ENCODE results near the gene FAM83F. TPM values are rescaled to one million over a fixed set of nuclear protein-coding genes. Genes with fewer than 3 reads are reported as not detected.
"Not testable (repeated sequence)": the region's sequence is repeated elsewhere in the genome, so short reads cannot be mapped to it uniquely, and the experiment has no call there.

FAM83F gene
- total RNA-seq, 1 donor from 2014 or later = not detected

- DNase-seq (ENCODE audit: low read depth in 2 of 2) = no peak
Observed at GRCh38 chr22:40014667-40015248, 20.0 kb downstream of the FAM83F start.

DNA sequence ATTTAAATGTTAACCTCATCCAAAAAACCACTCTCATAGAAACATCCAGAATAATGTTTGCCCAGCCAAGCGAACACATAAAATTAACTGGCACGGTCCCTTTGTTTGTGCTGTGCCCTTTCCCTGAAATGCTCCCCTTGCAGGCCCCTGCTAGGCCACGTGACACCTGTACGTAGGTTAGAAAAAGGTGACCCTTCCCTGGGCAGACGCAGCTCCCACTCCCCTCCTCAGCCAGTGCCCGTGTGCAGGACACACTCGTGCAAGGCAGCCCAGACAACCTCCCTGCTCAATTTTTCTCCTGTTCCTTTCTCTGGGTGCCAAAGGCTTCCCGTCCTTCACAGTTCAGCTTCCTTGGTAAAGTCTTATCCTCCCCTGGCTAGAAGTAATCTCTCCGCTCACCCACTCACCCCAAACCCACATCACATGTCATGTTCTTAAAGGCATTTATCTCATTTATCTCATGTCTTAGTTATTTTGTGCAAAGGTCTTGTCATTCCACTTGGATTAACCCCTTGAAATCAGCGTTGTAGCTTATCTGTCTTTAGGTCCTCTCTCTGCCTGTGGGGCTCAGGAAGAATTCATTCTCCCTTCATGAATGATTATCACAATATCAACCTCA lies 20.7 kb downstream of the FAM83F start:
- no peak for DNase-seq (ENCODE audit: low read depth in 2 of 2)

- no peak for DNase-seq (ENCODE audit: low read depth in 2 of 2)
Observed at GRCh38 chr22:40018051-40018450, 23.3 kb downstream of the FAM83F start.

DNA sequence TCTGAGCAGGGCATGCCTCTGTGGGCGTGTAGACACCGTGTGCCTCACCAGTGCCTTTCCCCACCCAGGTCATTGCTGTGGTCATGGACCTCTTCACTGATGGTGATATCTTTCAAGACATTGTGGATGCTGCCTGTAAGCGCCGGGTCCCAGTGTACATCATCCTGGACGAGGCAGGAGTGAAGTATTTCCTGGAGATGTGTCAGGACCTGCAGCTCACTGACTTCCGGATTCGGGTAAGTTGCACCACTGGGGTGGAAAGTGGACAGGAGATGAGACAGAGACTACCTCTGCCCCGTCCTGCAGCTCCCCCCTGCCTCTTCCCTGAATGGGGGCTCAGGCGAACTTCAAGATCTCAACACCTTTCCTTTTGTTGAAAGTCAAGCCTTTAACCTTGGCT lies 24.3 kb downstream of the FAM83F start:
- DNase-seq (ENCODE audit: low read depth in 2 of 2) = no peak

DNA sequence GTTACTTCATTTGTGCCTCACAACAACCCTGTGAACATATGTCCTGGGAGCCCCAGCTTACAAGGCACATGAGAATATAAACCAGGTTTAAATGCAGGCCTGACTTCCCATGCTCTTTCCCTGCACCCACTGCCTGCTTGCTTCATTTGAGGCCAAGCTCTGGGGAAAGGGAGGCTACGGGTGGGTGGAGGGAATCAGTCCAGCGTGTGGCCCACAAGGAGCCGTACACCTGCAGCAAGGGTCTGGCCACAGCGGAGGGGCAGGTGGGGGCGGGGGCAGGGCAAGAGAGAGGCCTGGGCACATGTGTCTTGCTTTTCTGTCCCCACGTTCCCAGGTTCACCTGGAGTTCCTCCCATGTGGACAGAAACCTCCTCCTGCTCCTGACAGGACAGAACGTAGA lies 26.2 kb downstream of the FAM83F start:
- no peak for DNase-seq (ENCODE audit: low read depth in 2 of 2)

DNA sequence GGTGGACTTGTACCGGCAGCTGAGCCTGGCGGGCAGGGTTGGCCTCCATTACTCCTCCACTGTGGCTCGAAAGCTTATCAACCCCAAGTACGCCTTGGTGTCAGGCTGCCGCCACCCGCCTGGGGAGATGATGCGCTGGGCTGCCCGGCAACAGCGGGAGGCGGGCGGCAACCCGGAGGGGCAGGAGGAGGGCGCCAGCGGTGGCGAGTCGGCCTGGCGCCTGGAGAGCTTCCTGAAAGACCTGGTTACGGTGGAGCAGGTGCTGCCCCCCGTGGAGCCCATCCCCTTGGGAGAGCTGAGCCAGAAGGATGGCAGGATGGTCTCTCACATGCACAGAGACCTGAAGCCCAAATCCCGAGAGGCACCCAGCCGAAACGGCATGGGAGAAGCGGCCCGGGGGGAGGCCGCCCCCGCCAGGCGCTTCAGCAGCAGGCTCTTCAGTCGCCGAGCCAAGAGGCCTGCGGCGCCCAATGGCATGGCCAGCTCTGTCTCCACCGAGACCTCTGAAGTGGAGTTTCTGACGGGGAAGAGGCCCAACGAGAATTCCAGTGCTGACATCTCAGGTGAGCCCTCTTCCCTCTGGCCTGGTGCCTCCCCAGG lies 26.7 kb downstream of the FAM83F start:
- DNase-seq (ENCODE audit: low read depth in 2 of 2) = no peak

GRCh38 chr22:40022536-40023240 lies 27.9 kb downstream of the FAM83F start:
- DNase-seq (ENCODE audit: low read depth in 2 of 2) = no peak

GRCh38 chr22:40023341-40023841 lies 28.6 kb downstream of the FAM83F start:
- no peak for DNase-seq (ENCODE audit: low read depth in 2 of 2)

- peak; percentile 59 to 68 for DNase-seq (ENCODE audit: low read depth in 2 of 2)
Observed at GRCh38 chr22:40024201-40025061, 29.7 kb downstream of the FAM83F start.

GRCh38 chr22:40025062-40025379 lies 30.3 kb downstream of the FAM83F start:
- DNase-seq (ENCODE audit: low read depth in 2 of 2) = not testable (repeated sequence)

DNA sequence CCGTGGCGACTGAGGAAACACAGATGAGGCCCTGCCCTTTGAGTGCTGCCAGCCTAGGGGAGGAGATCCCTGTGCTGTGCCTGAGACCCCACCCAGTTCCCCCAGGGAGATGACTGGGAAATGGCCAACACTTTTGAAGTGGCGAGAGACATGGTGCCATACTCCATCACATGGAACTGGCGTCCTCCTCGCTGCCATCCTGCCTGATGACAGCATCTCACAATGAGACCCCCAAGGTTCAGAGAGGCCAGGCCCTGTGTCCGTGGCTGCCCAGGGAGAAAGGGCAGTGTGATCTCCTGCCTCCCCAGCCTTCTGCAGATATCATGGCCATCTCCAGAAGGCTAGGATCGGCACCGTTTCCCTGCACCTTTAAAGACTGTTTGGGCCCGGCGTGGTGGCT lies 31.1 kb downstream of the FAM83F start:
- DNase-seq (ENCODE audit: low read depth in 2 of 2) = no peak

DNA sequence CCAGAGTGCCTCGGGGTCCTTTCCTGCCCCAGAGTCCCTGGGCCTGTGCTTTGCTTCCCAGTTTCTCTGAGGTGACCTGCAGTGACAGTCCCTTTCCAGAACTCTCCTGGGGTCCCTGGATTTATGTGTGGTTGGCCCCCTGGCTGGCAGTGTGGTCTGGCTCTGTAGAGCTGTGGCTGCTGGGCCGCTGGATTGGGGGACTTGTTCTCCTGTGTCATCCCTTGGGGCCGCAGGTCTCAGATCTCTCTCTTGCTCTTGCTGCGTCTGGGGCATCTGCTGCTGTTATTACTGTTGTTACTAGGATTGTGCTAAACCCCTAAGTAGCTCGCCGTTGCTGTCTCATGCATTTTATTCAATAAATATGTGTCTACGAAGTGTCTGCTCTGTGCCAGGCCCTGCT lies 31.9 kb downstream of the FAM83F start:
- DNase-seq (ENCODE audit: low read depth in 2 of 2) = no peak

DNA sequence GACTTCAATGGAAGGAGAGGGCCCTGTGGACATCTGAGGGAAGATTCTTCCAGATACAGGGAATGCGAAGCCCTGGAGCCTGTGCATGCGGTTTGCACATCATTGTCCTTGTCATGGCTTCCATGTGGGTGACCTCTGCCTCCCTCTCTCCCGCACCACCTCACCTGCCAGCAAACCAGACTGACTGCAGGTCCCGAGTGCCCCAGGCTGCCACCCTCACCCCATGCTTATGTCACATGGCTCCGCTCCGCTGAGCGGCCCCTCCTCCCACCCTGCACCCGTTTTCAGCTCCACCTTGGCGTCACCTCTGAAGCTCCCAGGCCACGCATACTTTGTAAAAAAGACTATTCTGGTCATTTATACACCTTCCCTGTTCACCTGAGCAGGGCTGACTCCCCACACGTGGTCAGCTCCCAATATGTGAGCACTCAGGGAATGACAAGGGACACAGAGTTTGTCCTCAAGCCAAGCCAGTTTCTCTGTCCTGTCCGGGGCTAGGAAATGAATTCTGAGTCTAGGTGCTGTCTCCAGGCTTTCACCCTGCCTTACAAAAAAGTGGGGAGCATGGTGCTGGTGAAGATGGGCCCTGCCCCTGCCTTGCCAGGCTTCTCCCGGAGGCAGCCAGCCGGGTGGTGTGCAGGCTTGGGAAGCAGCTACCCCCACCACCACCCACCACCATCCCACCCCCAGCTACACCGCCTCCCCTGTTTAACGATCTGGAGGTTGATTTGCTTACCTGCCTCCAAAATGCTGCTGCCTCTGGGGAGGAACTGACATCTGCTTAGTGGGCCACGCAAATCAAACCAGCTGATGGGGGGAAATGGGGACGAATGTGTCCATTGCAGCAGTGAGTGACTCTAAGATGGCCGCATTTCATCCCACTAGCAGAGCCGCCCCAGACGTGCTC lies 32.7 kb downstream of the FAM83F start:
- DNase-seq (ENCODE audit: low read depth in 2 of 2) = no peak

DNA sequence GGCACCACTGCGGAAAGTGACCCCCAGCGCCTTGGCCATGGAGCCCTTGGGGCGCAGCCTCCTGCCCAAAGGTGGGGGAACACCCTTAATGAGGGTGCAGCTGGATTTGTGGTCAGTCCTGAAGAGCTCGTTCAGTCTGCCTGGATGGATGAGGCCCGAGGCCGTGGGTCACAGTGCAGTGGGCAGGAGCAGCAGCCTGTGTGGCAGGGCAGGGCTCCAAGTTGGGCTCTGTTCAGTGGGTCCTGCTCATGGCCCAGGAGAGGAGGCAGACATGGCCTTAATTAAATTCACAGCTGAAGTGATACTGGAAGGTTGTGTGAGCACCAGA lies 33.3 kb downstream of the FAM83F start:
- DNase-seq (ENCODE audit: low read depth in 2 of 2) = no peak

DNA sequence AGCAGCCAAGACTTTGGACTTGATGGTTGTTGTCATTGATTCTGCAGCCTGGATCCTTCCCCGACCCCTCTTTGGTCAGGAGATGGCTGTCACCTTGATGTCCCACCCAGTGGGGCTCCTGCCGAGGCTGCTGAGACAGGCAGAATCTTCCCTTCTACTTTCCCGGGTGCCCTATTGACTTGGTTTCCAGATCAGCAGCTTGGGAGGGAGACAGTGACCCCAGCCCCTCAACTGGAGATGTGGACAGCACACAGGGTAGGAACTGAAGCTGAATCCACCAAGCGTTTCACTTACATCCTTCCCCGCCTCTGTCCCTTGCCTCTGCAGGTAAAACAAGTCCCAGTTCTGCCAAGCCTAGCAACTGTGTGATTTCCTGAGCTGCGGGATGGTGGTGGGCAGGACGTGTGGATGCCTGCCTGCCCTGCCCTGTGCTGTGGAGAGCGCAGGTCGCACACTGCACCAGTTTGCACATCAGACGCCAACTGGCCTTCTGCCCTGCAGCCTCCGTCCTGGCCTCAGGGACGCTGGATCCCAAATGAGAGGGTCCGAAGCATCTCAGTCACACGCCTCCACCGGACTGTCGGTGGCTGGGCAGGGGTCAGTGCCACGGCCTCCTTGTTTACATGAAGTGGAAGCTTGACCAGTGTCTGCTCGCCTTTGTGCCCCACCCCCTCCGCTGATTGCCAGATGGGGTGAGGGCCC lies 34.6 kb downstream of the FAM83F start:
- no peak for DNase-seq (ENCODE audit: low read depth in 2 of 2)

DNA sequence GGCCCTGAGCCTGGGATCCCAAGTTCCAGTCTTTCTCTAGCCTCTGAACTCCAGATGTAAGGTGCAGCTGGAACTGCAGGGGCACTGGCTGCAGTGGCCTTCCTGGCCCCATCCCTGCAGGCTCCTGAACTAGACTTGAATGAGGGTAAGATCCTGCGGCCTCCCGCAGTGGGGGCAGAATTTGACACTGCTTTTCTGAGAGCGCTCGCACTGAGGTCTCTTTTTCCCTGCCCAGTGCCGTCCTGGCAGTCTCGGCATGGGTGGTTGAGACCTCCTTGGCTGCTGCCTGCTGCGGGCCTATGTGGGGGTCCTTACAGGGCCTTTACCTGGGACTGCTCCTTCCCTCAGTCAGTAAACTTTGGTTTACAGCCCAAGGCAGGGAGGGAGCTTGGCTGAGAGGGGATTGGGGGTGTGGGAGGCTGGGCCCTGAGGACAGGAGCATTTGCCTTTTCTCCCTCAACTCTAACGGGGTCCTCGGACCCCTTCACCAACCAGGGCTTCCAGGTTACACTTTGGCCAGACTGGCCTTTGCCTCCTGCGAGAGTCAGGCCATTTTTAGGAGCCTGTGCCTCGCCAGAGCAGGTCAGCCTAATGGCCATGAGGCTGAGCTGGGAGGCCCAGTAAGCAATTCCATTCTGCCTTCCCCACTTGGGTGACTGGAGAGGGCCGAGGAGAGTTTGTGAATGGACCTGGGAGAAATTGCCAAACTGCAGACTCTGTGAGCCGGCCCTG lies 35.4 kb downstream of the FAM83F start:
- DNase-seq (ENCODE audit: low read depth in 2 of 2) = no peak

DNA sequence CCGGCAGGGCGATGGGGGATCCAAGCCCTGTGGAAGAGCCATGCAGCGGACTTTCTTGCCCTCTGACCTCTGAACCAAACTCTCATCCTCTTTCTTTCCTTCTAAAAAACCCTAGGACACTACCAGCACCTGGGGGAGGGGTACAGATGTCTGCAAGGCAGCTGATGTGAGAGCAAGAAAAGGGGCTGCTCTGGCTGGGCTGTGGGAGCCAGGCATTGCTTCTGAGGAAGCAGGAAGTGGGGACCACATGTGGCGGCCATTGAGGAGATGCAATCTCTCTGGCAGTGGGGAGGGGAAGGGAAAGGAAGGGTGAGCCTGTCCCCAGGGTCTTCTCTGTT lies 36.0 kb downstream of the FAM83F start:
- DNase-seq (ENCODE audit: low read depth in 2 of 2) = no peak

DNA sequence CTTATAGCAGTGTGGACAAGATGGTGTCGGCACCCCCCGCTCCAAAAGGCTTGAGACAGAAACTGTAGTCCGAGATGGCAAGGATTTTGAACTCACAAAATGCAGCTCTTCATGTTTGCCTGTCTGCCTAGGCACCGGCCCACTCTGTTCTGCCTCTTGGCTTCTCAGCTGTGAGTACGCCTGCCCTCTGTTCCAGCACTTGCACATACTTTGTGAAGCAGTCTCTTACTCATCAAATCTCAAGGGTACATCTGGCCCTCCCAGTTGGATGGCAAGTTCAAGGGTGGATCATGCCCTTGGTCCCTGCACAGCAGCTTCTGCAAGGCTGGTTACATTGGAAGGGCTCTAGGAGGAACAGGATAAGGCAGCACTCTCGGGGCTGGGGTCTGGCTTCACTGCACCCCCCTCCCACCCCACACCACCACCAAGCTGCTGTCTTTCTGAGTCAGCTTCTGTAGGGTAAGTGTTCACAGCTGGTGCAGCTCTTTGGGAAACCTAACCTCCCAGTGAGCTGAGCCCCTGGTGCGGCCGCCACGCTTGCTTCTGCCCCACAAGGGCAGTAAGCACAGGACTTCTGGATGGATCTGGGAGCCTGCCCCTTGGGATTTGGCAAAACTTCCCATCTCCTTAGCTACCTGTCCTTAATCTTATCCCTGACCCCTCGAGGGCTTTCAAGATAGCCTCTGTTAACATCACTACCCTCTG lies 37.2 kb downstream of the FAM83F start:
- DNase-seq (ENCODE audit: low read depth in 2 of 2) = no peak
